Umbilical cord (tissue), 2 donors: ENCODE measurements around the gene CAPN11. TPM values are rescaled to one million over a fixed set of nuclear protein-coding genes. Genes with fewer than 3 reads are reported as not detected.
A peak's percentile ranks its signal among the peaks of the same experiment; 100 is the strongest.
"Not testable (repeated sequence)": the region's sequence is repeated elsewhere in the genome, so short reads cannot be mapped to it uniquely, and the experiment has no call there.

Experiments used
- DNase-seq: peaks from one replicate; pipeline ENCODE4 v3.0.0-alpha.2; 2015; ENCODE audit warnings: low spot score
- total RNA-seq: library from RNA; depleted of rRNA; stranded (reverse); fragments of >200 nt; gene quantifications from one replicate; pipeline ENCODE4 v1.2.3, GENCODE V29; 2014; ENCODE audit warnings: low replicate concordance; ENCODE audit not compliant: insufficient read depth

Gene CAPN11
- total RNA-seq, 1 donor from 2014 or later, result not detected

GRCh38 chr6:44131892-44132291, 26.7 kb upstream of the CAPN11 start:
- no peak for DNase-seq

GRCh38 chr6:44132476-44132875, 26.1 kb upstream of the CAPN11 start:
- no peak for DNase-seq

DNA sequence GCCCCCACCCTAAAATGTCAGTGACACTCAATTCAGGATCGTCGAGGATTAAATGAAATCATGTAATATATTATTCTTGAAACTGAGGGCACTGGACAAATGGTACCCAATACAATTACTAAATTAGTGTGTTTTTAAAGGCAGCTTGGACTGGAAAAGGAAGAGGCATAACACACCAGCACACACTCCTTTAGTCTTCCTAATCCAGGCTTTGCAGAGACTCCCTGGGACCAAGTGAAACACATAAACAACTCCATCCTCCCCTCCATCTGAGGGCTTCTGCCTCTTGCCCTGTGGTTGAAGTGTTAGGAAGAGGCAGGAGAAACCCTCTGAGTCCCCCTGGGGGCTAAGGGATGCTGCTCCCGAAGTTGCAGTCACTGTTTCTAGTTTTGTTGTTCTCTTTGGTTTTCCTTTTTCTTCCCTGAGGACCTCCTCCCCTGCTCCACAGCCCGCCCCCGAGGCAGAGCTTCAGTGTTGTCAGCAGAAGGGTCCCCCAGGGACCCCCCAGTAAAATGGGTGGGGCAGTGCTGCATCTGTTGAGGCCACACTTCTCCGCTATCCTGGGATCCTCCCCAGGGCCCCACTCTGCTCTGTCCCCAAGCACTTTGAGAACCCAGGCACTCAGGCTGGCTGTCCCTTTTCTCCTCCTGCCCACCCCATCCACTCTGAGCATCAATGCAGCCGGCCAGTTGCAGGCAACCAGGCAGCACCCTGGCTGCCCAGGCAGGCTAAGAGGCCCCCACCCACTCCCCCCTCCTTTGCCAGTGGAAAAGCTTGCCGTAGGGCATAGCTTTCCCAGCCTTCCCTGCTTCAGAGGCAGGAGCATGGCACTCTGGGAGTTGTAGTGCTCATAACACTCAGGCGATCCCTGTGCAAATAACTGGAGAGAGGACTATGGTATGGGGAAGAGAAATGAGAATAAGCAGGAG, 25.4 kb upstream of the CAPN11 start:
- DNase-seq, result peak; percentile 82

GRCh38 chr6:44133981-44134711, 24.5 kb upstream of the CAPN11 start:
- DNase-seq, result peak; percentile 66

GRCh38 chr6:44135173-44135758, 23.4 kb upstream of the CAPN11 start:
- DNase-seq, result peak; percentile 96

GRCh38 chr6:44135875-44136274, 22.7 kb upstream of the CAPN11 start:
- DNase-seq, result no peak

- DNase-seq, result no peak
Measured at GRCh38 chr6:44138717-44139350, 19.8 kb upstream of the CAPN11 start.

DNA sequence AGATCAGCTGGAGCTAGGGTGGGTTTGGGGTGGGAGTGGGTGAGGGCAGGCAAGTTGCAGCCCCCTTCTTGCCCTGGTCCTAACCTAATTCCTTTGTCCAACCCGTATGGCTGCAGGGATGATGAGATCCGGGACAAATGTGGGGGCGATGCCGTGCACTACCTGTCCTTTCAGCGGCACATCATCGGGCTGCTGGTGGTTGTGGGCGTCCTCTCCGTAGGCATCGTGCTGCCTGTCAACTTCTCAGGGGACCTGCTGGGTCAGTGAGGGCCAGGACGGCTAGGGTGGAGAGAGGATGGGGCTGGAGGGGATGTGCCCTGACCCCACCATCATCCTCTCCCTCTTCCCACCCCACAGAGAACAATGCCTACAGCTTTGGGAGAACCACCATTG, 19.3 kb upstream of the CAPN11 start:
- DNase-seq, result no peak

DNA sequence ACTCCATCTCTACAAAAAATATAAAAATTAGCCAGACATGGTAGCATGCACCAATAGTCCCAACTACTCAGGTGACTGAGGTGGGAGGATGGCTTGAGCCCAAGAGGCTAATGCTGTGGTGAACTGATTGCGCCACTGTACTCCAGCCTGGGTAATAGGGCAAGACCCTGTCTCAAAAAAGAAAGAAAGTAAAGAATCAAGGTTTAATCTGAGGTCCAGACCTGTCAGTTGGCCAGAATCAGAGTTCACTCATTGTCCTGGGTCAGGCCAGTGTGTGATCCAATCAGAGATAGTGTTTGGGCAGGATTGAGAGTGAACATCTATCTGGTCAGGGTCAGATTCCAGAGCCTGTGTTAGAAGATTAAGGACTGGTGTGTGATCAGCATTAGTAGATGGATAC, 15.8 kb upstream of the CAPN11 start:
- no peak for DNase-seq

GRCh38 chr6:44143731-44144130, 14.9 kb upstream of the CAPN11 start:
- DNase-seq, result no peak

DNA sequence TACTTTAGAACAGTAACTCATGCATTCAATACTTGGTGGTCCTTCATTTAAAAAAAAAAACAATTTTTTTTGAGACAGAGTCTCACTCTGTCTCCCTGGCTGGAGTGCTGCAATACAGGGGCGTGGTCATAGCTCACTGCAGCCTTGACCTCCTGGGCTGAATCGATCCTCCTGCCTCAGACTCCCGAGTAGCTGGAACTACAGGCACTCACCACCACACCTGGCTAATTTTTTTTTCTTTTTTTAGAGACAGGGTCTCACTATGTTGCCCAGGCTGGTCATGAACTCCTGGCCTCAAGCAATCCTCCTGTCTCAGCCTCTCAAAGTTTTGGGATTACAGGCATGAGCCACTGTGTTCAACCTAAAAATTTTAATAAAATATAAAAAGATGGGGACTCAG, 14.1 kb upstream of the CAPN11 start:
- not testable (repeated sequence) for DNase-seq

GRCh38 chr6:44145839-44146238, 12.8 kb upstream of the CAPN11 start:
- no peak for DNase-seq

- no peak for DNase-seq
Measured at GRCh38 chr6:44146685-44147084, 11.9 kb upstream of the CAPN11 start.

DNA sequence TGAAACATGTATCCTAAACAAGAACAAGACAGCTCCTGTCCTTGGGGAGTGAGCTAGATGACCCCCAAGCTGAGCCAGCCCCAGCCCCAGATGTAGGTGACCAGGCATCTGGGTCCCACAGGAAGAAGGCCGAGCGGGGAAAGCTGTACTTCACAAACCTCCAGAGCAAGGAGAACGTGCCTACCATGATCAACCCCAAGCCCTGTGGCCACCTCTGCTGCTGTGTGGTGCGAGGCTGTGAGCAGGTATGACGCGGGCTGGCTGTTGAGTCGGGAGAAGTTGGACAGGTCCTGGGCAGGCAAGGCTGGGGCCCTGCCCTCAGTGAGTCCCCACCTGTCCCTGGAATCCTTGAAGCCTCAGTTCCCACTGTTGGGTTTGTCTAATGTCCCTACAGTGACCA, 11.4 kb upstream of the CAPN11 start:
- no peak for DNase-seq

DNA sequence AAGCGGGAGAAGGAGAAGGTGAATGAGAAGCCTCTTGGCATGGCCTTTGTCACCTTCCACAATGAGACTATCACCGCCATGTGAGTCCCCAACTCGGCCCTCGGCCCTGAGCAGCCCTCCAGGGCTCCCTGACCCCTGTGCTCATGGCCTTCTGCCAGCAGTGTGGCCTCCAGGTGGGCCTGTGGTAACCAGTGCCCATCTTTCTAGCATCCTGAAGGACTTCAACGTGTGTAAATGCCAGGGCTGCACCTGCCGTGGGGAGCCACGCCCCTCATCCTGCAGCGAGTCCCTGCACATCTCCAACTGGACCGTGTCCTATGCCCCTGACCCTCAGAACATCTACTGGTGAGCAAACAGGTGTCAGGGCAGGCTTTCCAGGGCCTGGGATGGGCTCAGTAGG, 10.3 kb upstream of the CAPN11 start:
- DNase-seq, result no peak

GRCh38 chr6:44149369-44150012, 9.1 kb upstream of the CAPN11 start:
- DNase-seq, result no peak

DNA sequence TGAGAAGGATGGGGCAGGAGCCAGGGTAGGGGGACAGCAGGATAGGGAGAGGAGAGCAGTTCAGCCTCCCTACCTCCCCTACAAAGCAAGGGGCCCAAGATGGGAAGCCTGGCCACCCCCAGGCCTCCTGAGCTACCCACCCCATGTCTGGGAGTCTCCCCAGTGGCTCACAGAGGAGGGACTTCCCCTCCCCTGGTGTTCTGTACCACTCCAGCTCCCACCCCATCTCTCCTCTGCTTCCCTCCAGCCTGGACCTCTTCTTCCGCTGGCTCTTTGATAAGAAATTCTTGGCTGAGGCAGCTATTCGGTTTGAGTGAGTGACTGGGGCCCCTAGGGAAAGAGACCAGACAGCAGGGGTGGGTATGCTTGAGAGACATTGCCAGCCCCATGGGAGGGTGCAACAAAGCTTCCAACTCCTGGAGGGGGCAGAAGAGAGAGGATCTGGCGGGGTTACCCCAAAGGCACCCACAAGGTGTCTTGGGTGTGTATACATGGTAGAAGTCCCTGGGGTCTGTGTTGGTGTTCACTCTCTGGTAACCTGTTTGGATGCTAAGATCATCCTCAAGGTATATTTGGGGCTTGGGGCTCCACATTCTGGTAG, 8.2 kb upstream of the CAPN11 start:
- DNase-seq, result peak; percentile 33

GRCh38 chr6:44151348-44152108, 7.1 kb upstream of the CAPN11 start:
- DNase-seq, result peak; percentile 61

GRCh38 chr6:44152109-44152461, 6.5 kb upstream of the CAPN11 start:
- no peak for DNase-seq

- no peak for DNase-seq
Measured at GRCh38 chr6:44152533-44152932, 6.1 kb upstream of the CAPN11 start.
